GM19468 (cell line): ENCODE data around the gene SAA4.
"Not testable (repeated sequence)": the region's sequence is repeated elsewhere in the genome, so short reads cannot be mapped to it uniquely, and the experiment has no call there.

ENCODE experiments used
- ATAC-seq: cut with Tn5 transposase; IDR thresholded peaks from one replicate; pipeline ENCODE4 v1.9.1; 2021; ENCODE audit warnings: mild to moderate bottlenecking, moderate library complexity, moderate number of reproducible peaks; ENCODE audit not compliant: unreplicated experiment; ENCODE audit errors: extremely low read depth

The SAA4 gene, protein sequence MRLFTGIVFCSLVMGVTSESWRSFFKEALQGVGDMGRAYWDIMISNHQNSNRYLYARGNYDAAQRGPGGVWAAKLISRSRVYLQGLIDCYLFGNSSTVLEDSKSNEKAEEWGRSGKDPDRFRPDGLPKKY

DNA sequence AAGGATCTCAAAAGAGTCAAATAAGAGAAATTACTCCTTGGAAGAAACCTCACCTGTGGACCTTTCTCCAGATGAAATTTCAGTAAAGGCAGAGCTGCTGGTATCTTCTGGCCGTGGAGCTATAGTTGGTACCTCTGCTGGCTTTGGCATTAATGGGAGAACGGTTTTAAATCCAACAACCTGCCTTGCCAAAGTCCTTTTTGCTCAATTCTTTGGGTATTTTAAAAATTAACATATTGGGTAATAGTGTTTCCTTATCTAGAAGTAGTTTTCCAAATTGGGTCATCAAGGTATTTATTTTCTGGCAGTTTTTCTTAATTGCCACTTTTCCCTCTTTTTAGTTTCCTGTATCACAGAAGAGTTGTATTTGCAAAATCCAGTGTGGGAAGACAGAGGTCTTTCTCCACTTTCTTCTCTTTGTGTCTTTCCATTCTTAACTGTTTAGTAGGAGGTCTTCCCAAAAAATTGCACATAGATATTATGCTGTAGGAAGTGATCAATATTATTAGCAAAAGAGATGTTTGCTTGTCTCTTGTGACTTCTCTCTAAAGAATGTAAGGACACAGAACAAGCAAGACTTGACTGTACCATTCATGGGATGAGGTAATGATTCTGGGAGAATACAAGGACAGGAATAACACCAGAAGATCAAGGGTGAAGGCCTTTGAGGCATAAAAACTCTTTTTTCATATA lies at the start of gene SAA4:
Gene SAA4 (minus strand): TSS at position 139 of the 693 bp plus-strand sequence. CDS start 876 bp downstream, outside the sequence.
- ATAC-seq, result no peak

DNA sequence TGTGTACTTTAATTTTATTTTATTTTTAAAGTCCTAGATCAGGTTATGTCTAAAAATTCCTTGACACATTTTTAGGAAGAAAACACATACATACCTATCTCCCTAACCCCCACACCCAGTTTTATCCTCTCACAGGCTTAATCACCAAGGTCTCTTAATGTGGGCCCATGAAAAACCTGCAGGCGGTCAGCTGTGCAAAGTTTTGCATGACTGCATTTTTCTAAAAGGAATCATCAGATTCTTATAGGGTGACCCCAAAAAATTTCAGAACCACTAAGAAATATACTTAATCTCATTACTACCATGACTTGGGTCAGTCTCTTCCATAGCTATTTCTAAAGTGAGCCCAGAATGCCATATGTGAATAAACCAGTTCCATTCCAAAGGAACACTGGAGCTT lies 49.2 kb upstream of the SAA4 start:
- ATAC-seq, result no peak

DNA sequence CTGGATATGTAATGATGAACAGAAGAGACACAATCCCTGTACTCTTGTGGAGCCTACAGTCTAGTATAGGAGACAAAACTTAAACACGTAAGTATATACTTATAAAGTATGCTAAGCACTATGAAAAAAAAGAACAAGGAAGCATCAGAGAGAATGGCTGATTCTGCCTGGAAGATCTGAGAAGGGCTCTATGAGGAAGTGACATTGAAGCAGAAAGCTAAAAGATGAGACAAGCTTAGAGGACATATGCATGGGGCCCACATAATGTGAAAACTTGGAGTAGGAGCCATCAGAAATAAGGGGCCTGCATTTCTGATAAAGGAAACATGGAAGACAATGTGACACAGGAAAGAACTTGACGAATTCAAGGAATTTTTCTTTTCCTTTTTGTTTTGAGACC lies 46.0 kb upstream of the SAA4 start:
- ATAC-seq, result no peak

DNA sequence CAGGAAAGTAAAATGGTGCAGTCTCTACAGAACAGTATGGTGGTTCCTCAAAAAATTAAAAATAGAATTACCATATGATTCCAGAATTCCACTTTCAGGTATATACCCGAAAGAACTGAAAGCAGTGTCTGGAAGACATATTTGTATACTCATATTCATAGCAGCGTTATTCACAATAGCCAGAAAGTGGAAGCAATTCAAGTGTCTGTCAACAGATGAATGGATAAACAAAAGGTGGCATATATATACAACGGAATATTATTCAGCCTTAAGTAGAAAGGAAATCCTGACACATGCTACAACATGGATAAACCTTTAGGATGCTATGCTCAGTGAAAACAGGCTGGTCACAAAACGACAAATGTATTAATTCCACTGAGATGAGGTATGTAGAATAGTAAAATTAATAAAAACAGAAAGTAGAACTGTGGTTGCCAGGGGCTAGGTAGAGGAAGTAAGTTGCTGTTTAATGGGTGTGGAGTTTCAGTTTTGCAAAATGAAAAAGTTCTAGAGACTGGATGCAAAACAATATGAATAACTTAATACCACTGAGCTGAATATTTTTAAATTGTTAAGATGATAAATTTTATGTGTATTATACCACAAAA lies 43.9 kb upstream of the SAA4 start:
- peak; percentile 76 for ATAC-seq

DNA sequence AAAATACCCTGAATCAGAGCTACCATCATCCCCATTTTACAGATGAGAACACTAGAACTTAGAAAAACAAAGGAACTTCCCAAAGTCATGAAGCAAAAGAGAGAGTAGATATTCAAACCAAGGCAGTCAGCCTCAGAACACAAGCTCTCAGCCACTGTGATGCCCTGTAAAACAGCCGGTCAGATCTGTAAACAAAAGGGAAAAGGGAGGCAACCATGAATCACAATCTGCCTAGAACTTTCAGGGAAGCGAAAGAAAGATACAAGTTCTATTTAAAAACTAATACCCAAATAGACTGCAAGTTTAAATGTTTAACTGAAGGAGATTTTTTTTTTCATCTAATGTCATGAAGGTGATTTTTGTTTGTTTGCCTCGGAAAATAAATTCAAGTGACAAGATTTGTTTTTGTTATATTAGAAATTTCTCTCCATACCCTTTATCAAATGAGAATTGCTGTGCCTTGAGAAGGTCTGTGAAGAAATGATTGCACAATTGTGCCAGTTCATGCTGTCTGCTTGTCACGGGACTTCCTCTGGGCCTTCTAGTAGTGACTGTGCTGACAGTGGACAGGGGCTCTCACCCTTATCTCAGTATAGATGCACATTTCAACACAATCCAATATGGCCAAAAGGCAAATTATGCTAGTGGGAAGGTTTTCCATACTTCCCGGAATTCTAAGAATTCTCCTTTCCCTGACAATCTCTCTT lies 41.1 kb upstream of the SAA4 start:
- ATAC-seq, result no peak

DNA sequence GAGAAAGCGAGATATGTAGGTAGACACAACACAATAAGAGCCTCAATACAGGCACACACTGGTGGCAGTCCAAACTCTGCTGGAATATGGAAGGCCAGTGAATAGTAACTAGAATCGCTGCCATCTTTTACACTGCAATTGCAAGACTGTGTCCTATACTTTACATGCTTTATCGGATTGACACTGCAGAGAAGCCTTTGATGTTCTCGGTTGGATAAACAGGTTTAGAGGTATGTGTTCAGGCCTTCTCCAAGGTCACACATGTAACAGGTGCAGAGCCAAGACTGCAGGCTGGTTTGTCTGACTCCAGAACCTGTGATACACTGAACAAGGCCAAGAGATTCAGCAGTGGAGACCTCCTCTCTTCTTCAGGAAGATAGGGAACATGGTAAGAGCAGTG lies 34.6 kb upstream of the SAA4 start:
- ATAC-seq, result no peak

DNA sequence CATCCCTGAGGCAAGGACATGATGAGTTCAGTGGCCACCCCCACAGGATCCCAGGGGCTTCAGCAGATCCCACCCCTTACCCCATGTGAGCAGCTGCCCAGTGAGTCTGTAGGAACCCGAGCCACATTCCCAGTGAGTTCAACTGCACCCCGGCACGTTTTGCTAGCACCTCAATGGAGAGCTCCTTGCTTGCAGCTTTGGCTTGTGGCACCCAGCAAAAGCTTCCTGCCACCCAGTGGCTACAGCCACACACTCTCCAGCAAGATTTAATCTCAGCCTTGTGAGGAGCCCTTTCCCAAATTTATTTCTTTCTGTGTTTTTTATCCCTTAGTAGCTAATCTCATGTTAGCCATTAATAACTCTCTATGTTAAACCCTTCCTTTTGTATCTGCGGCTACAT lies 33.5 kb upstream of the SAA4 start:
- no peak for ATAC-seq

DNA sequence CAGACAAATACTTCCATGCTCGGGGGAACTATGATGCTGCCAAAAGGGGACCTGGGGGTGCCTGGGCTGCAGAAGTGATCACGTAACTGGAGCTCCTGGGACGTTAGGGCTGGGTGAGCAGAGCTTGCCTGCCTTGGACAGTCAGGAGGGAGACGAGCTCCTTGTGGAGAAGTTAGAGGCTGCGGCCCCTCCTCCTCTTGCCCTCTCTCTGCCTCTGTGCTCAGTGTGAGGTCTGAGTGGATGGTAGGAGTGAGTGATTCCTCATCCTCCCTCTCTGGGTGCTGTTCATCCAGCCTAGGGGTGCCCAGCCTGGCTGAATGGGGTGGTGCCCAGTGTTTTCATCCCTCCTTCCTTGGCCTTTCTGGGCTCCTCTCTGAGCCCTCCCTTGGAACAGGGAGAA lies 32.6 kb upstream of the SAA4 start:
- ATAC-seq, result not testable (repeated sequence)

DNA sequence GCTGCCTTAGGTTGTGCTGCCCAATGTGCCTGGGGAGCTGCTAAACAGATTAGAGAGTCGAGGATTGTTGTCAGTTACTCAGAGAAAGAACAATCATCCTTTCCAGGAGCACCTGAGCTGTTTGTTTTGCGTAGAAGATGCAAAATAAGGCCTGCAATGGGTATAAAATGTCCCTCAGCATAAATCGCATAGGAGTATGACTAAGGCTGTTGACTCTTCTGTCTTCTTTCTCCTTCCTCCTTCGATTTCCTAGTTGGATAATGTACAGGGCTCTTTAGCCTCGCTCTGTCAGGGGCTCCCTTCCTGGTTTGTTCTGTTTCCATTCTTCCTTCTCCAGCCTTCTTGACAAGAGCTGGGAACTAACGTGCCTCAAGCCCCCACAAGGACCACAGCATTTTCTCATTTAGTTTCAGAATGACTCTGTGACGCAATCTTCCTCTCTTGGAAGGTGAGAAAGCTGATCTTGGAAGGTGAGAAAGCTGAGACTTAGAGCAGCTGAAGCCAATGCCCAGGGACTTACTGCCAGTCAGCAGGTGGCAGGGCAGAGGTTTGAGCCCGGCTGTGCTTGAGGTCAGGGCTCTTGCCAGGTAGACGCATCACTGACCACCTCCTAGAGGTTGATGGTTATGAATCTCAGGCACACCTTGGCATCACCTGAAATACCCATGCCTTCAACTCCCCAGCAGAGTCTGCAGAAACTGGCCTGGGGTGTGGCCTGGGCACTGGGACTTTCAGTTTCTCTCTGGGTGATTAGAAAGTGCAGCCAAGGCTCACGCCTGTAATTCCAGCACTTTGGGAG lies 30.9 kb upstream of the SAA4 start:
- not testable (repeated sequence) for ATAC-seq

DNA sequence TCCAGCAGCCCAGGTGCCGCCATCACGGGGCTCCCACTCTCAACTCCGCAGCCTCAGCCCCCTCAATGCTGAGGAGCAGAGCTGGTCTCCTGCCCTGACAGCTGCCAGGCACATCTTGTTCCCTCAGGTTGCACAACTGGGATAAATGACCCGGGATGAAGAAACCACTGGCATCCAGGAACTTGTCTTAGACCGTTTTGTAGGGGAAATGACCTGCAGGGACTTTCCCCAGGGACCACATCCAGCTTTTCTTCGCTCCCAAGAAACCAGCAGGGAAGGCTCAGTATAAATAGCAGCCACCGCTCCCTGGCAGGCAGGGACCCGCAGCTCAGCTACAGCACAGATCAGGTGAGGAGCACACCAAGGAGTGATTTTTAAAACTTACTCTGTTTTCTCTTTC lies 29.3 kb upstream of the SAA4 start, which contains the start of gene SAA1:
Gene SAA1 (plus strand): TSS at position 316 of the 400 bp plus-strand sequence. CDS start 624 bp downstream, outside the sequence.
- ATAC-seq, result no peak

DNA sequence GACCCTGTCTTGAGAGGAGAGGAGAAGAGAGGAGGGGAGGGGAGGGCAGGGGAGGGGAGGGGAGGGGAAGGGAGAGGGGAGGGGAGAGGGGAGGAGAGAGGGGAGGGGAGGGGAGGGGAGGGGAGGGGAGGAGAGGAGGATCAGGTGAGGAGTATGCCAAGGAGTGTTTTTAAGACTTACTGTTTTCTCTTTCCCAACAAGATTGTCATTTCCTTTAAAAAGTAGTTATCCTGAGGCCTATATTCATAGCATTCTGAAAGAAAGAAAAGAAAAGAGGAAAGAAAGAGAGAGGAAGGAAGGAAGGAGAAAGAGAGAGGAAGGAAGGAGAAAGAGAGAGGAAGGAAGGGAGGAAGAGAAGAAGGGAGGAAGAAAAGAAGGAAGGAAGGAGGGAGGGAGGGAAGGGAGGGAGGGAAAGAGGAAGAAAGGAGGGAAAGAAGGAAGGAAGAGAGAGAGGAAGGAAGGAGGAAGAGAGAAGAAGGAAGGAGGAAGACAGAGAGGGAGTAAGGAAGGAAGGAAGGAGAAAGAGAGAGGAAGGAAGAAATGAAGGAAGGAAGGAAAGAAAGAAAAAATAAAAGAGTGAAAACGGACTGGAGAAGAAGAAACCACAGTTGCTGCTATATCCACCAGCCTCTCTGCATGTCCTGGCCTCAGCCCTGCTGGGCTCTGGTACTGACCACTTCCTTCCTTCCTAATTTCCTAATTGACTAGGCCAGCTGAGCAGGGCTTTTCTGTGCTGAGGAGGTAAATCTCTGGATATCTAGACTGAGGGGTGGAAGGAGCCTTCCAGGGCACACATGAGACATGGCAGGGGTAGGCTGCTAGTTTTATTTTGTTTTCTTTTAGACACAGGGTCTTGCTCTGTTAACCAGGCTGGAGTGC lies 28.3 kb upstream of the SAA4 start:
- no peak for ATAC-seq

DNA sequence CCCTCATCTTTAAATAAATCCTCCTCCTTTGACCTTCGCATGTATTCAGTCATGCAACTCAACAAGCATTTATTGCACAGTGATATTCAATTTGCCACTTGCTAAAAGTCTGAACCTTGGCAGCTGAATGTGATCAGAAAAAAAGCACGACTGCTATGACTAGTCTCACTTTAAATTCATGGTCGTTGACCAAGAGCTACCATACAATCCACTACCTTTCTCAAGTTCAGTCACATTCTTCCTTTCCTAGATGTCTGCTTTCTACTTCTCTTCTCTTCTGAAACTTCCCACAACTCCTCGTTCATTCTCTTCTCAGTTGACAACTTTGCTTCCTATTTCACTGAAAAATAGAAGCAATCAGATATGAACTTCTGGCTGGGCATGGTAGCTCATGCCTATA lies 27.4 kb upstream of the SAA4 start:
- ATAC-seq, result peak; percentile 30

DNA sequence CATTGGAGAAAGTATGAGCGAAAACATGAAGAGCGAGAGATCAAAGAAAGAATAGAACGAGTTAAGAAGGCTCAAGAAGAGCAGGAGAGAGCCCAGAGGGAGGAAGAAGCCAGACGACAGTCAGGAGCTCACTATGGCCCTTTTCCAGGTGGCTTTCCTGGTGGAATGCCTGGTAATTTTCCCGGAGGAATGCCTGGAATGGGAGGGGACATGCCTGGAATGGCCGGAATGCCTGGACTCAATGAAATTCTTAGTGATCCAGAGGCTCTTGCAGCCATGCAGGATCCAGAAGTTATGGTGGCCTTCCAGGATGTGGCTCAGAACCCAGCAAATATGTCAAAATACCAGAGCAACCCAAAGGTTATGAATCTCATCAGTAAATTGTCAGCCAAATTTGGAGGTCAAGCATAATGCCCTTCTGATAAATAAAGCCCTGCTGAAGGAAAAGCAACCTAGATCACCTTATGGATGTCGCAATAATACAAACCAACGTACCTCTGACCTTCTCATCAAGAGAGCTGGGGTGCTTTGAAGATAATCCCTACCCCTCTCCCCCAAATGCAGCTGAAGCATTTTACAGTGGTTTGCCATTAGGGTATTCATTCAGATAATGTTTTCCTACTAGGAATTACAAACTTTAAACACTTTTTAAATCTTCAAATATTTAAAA lies 26.2 kb upstream of the SAA4 start:
- not testable (repeated sequence) for ATAC-seq

DNA sequence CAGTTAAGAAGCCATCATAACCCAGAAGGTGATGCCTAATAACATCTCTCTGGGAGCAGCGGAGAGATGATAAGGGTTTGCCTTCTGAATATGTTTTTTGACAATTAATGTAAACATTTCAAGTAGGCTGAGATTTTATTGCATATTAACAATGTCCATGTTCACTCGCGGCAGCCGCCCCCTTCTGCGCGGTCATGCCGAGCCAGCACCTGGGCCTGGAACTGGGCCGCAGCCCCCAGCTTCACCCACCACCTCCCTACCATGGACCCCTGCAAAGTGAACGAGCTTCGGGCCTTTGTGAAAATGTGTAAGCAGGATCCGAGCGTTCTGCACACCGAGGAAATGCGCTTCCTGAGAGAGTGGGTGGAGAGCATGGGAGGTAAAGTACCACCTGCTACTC lies 25.1 kb upstream of the SAA4 start:
- ATAC-seq, result no peak

DNA sequence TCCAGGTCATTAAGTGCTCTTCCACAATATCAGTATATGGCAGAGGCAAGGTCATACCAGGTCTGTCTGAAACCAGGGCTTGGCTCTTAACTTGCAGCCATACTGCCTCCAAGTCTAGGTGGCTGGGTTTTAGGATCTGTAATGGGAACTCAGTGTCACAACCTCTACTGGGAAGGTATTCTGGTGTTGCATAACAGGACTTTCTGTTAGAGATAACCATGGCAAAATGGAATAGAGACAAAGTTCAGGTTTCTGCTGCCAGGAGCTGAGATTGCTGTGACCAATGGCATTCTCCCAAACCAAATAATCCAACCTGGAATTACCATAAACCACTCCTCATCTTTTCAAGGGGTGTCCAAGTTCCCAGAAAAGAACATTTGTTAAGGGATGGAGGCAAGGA lies 22.7 kb upstream of the SAA4 start:
- ATAC-seq, result no peak

DNA sequence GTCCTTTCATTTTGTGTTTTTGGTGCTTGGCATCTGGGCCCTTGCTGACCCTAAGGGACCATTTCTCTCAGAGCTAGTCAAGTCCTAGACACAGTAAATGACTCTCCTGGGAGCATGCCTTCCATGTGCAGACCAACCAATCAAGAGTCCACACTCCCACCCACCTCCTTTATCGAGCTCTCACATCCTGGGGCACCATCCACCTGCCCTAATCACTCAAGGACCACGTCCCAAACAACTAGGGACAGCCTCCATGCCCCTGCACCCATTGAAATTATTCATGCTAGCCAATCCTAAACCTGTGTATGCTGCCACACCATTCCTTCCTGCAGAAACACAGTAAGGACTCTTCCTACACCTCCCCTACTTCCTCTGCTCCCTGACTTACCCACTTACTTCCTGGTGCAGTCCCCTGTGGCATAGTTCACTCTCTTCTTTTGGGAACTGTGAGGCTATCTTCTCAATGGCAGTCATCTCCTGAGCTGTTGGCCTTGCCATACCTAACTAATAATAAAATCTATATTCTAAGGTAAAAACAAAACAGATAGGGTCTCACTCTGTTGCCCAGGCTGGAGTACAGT lies 18.3 kb upstream of the SAA4 start:
- no peak for ATAC-seq

DNA sequence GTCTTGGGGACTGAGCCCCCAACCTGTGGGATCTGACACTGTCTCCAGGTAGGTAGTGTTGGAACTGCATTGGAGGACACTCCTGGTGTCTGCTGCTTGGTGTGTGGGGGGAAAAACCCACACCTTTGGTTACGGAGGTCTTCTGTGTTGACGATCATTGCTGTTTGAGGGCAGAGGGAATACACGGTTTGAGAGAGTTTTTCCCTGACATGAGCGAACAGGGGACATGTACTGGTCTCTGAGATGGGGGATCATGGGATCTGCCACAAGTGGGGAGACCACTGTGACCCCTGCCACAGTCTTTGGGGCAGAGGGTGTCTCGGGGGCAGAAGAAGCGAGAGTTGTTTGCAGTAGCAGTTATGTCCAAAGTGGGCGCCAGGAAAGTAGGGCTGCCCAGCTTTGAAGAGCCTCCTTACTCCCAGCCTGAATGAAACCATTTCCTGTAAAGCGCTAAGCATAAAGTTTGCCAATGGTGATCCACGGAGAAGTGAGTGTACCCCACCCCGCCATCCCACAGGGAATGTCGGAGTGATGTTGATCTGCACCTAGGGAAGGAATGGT lies 17.3 kb upstream of the SAA4 start:
- no peak for ATAC-seq

DNA sequence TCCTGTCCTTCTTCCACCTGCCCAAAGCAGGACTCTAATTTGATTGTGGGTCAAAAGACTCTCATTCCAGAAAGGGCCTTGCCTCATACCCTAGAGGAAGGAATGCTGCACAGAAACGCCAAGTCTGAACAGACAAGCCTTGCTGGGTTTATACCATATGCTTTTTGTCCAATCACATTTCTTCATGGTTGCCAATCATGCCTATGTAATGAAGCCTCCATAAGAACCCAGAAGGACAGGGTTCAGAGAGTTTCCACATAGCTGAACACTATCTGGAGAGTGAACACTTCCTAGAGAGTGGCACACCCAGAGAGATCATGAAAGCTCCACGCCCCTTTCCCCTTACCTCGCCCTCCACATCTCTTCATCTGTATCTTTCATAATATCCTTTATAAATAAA lies 16.6 kb upstream of the SAA4 start:
- no peak for ATAC-seq
